GM10266 (cell line): ENCODE data around the gene RAB3GAP1.
"Not testable (repeated sequence)": the region's sequence is repeated elsewhere in the genome, so short reads cannot be mapped to it uniquely, and the experiment has no call there.

ENCODE experiments used
- DNase-seq: peaks from one replicate; pipeline ENCODE4 v3.0.0; 2012; ENCODE audit errors: extremely low spot score
- CTCF ChIP-seq: IDR thresholded peaks from 2 replicates; pipeline ENCODE4 v1.5.1; 2012; ENCODE audit warnings: mild to moderate bottlenecking, low read depth; ENCODE audit not compliant: control insufficient read depth, insufficient read depth; ENCODE audit errors: missing control alignments

RAB3GAP1 gene

DNA sequence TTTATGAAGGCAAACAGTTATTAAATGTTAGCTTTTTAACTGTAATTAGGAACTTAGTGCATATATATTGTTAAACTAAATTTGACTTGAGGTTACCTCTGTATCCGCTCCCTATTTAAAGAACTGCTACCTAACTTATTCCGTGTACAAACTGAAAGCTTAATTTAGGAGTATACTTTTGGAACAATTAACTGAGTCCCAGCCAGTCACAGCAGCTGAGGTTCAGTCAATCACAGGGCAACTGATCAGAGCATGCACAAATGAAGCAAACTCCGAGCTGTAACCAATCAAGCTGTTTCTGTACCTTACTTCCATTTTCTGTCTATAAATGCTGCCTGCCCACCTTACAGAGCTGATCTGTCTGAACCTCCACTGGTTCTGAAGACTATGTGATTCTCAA is 61.2 kb downstream of the RAB3GAP1 start:
- DNase-seq: no peak
- TF ChIP-seq CTCF: no peak

DNA sequence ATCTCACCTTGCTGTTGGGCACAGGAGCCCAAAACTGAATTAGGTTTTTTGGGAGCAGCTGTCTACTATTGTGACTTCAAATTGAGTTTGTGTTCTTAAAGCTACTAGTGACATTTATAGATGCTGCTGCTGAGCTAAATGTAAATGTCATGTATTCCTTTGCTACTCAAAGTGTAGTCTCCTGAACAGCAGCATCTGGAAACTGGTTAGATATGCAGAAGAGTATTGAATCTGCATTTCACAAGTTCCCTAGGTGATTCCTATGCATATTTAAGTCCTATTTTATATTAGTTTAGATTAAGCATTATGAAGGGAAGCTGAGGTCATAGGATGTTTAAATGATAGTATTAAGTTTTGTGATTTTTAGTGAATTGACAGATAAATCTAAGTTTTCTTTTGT is 67.5 kb downstream of the RAB3GAP1 start:
- no peak for TF ChIP-seq CTCF
- no peak for DNase-seq

GRCh38 chr2:135121016-135121657 is 69.0 kb downstream of the RAB3GAP1 start:
- no peak for DNase-seq
- no peak for TF ChIP-seq CTCF

GRCh38 chr2:135121658-135122039 is 69.6 kb downstream of the RAB3GAP1 start:
- not testable (repeated sequence) for DNase-seq

- TF ChIP-seq CTCF: no peak
- no peak for DNase-seq
Measured at GRCh38 chr2:135124924-135125886, 73.1 kb downstream of the RAB3GAP1 start.

- no peak for TF ChIP-seq CTCF
- no peak for DNase-seq
Measured at GRCh38 chr2:135125940-135126339, 73.8 kb downstream of the RAB3GAP1 start.

GRCh38 chr2:135130751-135131150 is 78.7 kb downstream of the RAB3GAP1 start:
- no peak for TF ChIP-seq CTCF
- no peak for DNase-seq
